Caco-2 (cell line): Measurements from ENCODE around the gene DIRAS1. TPM values are rescaled to one million over a fixed set of nuclear protein-coding genes. Genes with fewer than 3 reads are reported as not detected.

Source experiments
- BruUV-seq: library from RNA; stranded (reverse); fragments of 400-500 nt; replicated peaks from 2 replicates; lab custom pipeline; 2021; lab: Mats Ljungman, UMichigan
- CTCF ChIA-PET: fragments of 300-600 bp; sonication (Branson Sonifier 250); formaldehyde crosslinking; loops from one replicate; lab custom pipeline; 2022; ENCODE audit warnings: antibody characterized with exemption; lab: Charles Lee
- POLR2A ChIA-PET: fragments of 300-600 bp; sonication (Branson Sonifier 250); formaldehyde crosslinking; loops from one replicate; lab custom pipeline; 2022; ENCODE audit warnings: antibody characterized with exemption; lab: Charles Lee
- DNase-seq, 2 experiments: peaks; one replicate each; pipeline versions ENCODE4 v3.0.0 to v3.0.0-alpha.2; 2020 to 2022
- H3K27me3 ChIP-seq: replicated peaks from 2 replicates; pipeline ENCODE4 v1.6.0; 2011; ENCODE audit warnings: low read length; ENCODE audit not compliant: control insufficient read depth, insufficient read depth
- H3K36me3 ChIP-seq: 2 replicates; pipeline ENCODE4 v1.5.1; 2011; ENCODE audit warnings: low read length; ENCODE audit not compliant: control insufficient read depth, insufficient read depth
- H3K4me1 ChIP-seq: fragments of 250-450 bp; sonication (Bioruptor Pico); 2 replicates; pipeline ENCODE4 v1.5.1; 2020; ENCODE audit warnings: mild to moderate bottlenecking
- H3K4me3 ChIP-seq: 2 replicates; pipeline ENCODE4 v1.5.1; 2011; ENCODE audit warnings: low read depth, mild to moderate bottlenecking, control low read depth, low read length
- H3K9me3 ChIP-seq: fragments of 250-450 bp; sonication (Bioruptor Pico); 2 replicates; pipeline ENCODE4 v1.5.1; 2020; ENCODE audit warnings: mild to moderate bottlenecking, moderate library complexity
- H3K27ac Mint-ChIP-seq: one replicate; pipeline ENCODE4 v1.8.0; 2022; ENCODE audit warnings: mixed read lengths; ENCODE audit not compliant: unreplicated experiment
- H3K27me3 Mint-ChIP-seq: one replicate; pipeline ENCODE4 v1.8.0; 2022; ENCODE audit warnings: mixed read lengths; ENCODE audit not compliant: insufficient read depth, unreplicated experiment
- H3K36me3 Mint-ChIP-seq: one replicate; pipeline ENCODE4 v1.8.0; 2022; ENCODE audit warnings: mild to moderate bottlenecking, mixed read lengths; ENCODE audit not compliant: insufficient read depth, unreplicated experiment
- H3K4me1 Mint-ChIP-seq: one replicate; pipeline ENCODE4 v1.8.0; 2022; ENCODE audit warnings: low read depth, mixed read lengths; ENCODE audit not compliant: unreplicated experiment
- H3K4me3 Mint-ChIP-seq: one replicate; pipeline ENCODE4 v1.8.0; 2022; ENCODE audit warnings: mild to moderate bottlenecking, moderate library complexity, mixed read lengths; ENCODE audit not compliant: unreplicated experiment
- H3K9me3 Mint-ChIP-seq: one replicate; pipeline ENCODE4 v1.8.0; 2022; ENCODE audit warnings: mixed read lengths; ENCODE audit not compliant: unreplicated experiment
- intact Hi-C: fragments of 100-400 bp; cut with micrococcal nuclease; formaldehyde crosslinking; loops from one replicate; pipeline ENCODE4 v1.10.0; 2022; ENCODE audit not compliant: unreplicated experiment
- total RNA-seq: library from RNA; stranded (reverse); gene quantifications from 2 replicates; pipeline ENCODE4 v1.2.3, GENCODE V29; 2022
- TF ChIP-seq, protein P1 (sequence below), 2 experiments: fragments of 200-600 bp in 1 of 2; IDR thresholded peaks; 1 replicate in 1 of 2; 2 replicates in 1 of 2; pipeline versions ENCODE4 v1.5.1 to v1.8.0; 2011 to 2022; ENCODE audit warnings: antibody characterized with exemption in 1 of 2, control low read depth in 1 of 2, inconsistent platforms in 1 of 2, low read depth in 1 of 2, low read length in 1 of 2, mild to moderate bottlenecking in 1 of 2, moderate library complexity in 1 of 2; ENCODE audit not compliant: insufficient read depth in 1 of 2, severe bottlenecking in 1 of 2, unreplicated experiment in 1 of 2

Gene DIRAS1
- total RNA-seq, 1 experiment from 2014 or later: 2.3 TPM

DNA sequence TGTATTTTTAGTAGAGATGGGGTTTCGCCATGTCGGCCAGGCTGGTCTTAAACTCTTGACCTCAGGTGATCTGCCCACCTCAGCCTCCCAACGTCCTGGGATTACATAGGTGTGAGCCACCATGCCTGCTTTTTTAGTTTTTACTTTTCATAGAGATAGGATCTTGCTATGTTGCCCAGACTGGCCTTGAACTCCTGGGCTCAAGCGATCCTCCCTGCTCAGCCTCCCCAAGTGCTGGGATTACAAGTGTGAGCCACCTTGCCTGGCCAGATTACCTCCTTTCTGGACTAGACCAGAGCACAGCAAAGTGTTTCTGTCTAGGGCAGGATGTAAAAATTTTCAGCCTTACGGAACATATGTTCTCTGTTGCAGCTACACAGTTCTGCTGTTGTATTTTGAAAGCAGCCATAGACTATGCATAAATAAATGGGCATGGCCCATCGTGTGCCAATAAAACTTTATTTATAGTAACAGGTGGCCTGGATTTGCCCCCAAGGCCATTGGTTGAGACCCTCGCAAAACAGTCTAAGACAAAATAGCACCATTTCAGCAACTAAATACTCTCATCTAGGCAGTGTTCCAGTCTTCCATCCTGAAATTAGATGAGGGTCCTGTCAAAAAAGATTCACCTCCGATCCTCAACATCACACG lies 54.7 kb downstream of the DIRAS1 start:
- ChIA-PET POLR2A (no interaction called here), CTCF (no interaction called here)
- no peak for DNase-seq
- H3K4me1 ChIP-seq: no peaks in the 10 kb centered on the region
- H3K27me3 ChIP-seq: no peaks in the 10 kb centered on the region; the same call in 1 of the 2 replicates
- H3K9me3 ChIP-seq: no peaks in the 10 kb centered on the region
- Mint-ChIP-seq H3K4me3 (no peak overlapping the region), H3K27me3 (peaks cover 5% of the 10 kb centered on the region), H3K27ac (no peak overlapping the region), H3K36me3 (no peaks in the 10 kb centered on the region), H3K9me3 (no peaks in the 10 kb centered on the region), H3K4me1 (no peaks in the 10 kb centered on the region)
- intact Hi-C loops: no loop called here
- no peak overlapping the region for H3K4me3 ChIP-seq
- no peaks in the 10 kb centered on the region for H3K36me3 ChIP-seq
- TF ChIP-seq, protein P1, sequence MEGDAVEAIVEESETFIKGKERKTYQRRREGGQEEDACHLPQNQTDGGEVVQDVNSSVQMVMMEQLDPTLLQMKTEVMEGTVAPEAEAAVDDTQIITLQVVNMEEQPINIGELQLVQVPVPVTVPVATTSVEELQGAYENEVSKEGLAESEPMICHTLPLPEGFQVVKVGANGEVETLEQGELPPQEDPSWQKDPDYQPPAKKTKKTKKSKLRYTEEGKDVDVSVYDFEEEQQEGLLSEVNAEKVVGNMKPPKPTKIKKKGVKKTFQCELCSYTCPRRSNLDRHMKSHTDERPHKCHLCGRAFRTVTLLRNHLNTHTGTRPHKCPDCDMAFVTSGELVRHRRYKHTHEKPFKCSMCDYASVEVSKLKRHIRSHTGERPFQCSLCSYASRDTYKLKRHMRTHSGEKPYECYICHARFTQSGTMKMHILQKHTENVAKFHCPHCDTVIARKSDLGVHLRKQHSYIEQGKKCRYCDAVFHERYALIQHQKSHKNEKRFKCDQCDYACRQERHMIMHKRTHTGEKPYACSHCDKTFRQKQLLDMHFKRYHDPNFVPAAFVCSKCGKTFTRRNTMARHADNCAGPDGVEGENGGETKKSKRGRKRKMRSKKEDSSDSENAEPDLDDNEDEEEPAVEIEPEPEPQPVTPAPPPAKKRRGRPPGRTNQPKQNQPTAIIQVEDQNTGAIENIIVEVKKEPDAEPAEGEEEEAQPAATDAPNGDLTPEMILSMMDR (IDR thresholded peaks at IDR 0.05; ENCODE audit: insufficient read depth in 1 of 2, low read depth in 1 of 2, low read length in 1 of 2, severe bottlenecking in 1 of 2, unreplicated experiment in 1 of 2): no peak
- BruUV-seq: no TSS peak

DNA sequence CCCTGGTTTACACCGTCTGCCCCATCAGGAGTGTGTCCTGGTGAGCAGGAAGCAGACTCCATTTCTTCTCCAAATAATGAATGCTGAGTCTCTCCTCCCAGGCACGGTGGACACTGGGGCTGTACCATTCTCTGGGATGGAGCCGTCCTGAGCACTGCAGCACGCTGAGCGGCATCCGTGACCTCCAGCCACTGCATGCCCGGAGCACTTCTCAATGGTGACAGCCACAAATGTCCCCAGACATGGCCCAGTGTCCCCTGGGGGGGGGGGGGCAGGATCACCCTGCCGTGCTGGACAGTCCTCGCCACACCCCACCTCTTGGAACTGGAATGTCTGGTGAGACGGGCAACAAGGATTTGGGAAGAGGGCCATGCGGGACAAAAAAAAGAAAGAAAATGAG lies 56.1 kb downstream of the DIRAS1 start:
- ChIA-PET POLR2A (no interaction called here), CTCF (no interaction called here)
- no peak overlapping the region for H3K4me3 ChIP-seq
- H3K9me3 ChIP-seq: no peaks in the 10 kb centered on the region
- H3K36me3 ChIP-seq: no peaks in the 10 kb centered on the region
- Mint-ChIP-seq H3K4me1 (no peaks in the 10 kb centered on the region), H3K4me3 (no peak overlapping the region), H3K27ac (no peak overlapping the region), H3K9me3 (no peaks in the 10 kb centered on the region), H3K27me3 (peaks cover 5% of the 10 kb centered on the region), H3K36me3 (no peaks in the 10 kb centered on the region)
- no TSS peak for BruUV-seq
- intact Hi-C loops: no loop called here
- H3K27me3 ChIP-seq: no peaks in the 10 kb centered on the region; the same call in 1 of the 2 replicates
- no peaks in the 10 kb centered on the region for H3K4me1 ChIP-seq
- no peak for DNase-seq
- TF ChIP-seq, protein P1 (IDR thresholded peaks at IDR 0.05; ENCODE audit: insufficient read depth in 1 of 2, low read depth in 1 of 2, low read length in 1 of 2, severe bottlenecking in 1 of 2, unreplicated experiment in 1 of 2): no peak

Other genes with a start within 250 kb of the DIRAS1 start
- gene GADD45B, start 245.2 kb downstream of the DIRAS1 start, total RNA-seq: 20.2 and 23.8 TPM in 2 replicates
- 0.28 and 0.43 TPM in 2 replicates for gene GNG7, start 18.7 kb downstream of the DIRAS1 start, total RNA-seq
- 33.2 and 35.0 TPM in 2 replicates for gene SLC39A3, start 18.6 kb upstream of the DIRAS1 start, total RNA-seq
- gene SGTA, start 61.9 kb upstream of the DIRAS1 start, total RNA-seq: 90.1 TPM in 2 replicates
- gene THOP1, start 64.1 kb upstream of the DIRAS1 start, total RNA-seq: 118 and 119 TPM in 2 replicates
- gene ZNF554, start 98.5 kb upstream of the DIRAS1 start, total RNA-seq: 3.6 and 3.7 TPM in 2 replicates
- 4.7 and 6.2 TPM in 2 replicates for gene ZNF555, start 120.1 kb upstream of the DIRAS1 start, total RNA-seq
- 0.57 and 0.93 TPM in 2 replicates for gene ZNF556, start 146.0 kb upstream of the DIRAS1 start, total RNA-seq
- 5.8 and 7.6 TPM in 2 replicates for gene ZNF57, start 179.6 kb upstream of the DIRAS1 start, total RNA-seq
- gene ZNF77, start 223.6 kb upstream of the DIRAS1 start, total RNA-seq: 6.3 and 6.6 TPM in 2 replicates